HG03139 (cell line): ENCODE results near the gene ZMIZ1.

ENCODE experiments used
- ATAC-seq: cut with Tn5 transposase; IDR thresholded peaks from one replicate; pipeline ENCODE4 v1.9.1; 2021; ENCODE audit not compliant: unreplicated experiment

ZMIZ1 gene

GRCh38 chr10:79050896-79051555 is 17.7 kb upstream of the ZMIZ1 start:
- no peak for ATAC-seq

GRCh38 chr10:79051766-79052165 is 17.0 kb upstream of the ZMIZ1 start:
- no peak for ATAC-seq

GRCh38 chr10:79052291-79053080 is 16.3 kb upstream of the ZMIZ1 start:
- no peak for ATAC-seq

- ATAC-seq = no peak
Measured at GRCh38 chr10:79053081-79053434, 15.7 kb upstream of the ZMIZ1 start.

- ATAC-seq = no peak
Measured at GRCh38 chr10:79053481-79054202, 15.1 kb upstream of the ZMIZ1 start.

DNA sequence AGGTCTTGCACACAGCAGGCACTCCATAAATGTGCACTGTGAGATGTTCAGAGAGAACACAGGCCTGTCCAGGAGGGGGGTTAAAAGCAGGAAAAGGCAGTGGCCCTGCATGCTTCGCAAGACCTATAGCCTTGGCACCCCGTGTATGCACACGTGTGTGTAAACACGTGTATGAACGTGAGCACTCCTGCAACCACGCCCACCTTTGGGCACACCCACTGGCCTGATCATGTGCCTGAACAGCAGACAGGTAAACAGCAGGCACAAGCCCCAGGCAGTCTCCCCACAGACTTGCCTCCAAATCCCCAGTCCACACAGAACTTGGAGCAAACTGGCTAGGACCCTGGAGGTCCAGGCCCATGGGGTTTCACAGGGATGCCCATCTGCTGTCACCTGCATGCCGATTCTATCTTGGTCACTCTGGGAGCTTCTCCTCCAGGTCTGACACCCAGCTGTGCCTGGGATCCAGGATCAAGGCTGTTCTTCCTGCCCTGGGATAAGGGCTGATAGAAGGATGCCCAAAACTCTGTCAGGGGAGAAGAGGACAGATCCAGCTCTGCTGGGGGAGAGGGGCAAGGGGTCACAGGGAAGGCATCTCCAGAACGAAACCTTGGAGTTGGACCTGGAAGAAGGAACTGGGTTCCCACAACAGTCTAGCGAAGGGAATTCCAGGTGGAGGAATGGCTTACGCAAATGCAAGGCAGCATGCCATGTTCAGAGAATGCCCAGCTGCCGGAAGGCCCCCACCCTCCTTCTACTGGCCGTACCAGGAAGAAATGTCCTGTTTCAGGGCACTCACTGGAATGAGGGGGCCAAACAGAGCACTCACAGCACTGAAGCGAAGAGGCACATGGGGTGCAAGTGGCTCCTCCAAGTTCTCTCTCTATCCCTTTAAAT is 14.3 kb upstream of the ZMIZ1 start:
- ATAC-seq = no peak

- ATAC-seq = no peak
Measured at GRCh38 chr10:79055100-79055782, 13.5 kb upstream of the ZMIZ1 start.

- ATAC-seq = no peak
Measured at GRCh38 chr10:79055892-79056291, 12.9 kb upstream of the ZMIZ1 start.

GRCh38 chr10:79056361-79056735 is 12.4 kb upstream of the ZMIZ1 start:
- no peak for ATAC-seq

DNA sequence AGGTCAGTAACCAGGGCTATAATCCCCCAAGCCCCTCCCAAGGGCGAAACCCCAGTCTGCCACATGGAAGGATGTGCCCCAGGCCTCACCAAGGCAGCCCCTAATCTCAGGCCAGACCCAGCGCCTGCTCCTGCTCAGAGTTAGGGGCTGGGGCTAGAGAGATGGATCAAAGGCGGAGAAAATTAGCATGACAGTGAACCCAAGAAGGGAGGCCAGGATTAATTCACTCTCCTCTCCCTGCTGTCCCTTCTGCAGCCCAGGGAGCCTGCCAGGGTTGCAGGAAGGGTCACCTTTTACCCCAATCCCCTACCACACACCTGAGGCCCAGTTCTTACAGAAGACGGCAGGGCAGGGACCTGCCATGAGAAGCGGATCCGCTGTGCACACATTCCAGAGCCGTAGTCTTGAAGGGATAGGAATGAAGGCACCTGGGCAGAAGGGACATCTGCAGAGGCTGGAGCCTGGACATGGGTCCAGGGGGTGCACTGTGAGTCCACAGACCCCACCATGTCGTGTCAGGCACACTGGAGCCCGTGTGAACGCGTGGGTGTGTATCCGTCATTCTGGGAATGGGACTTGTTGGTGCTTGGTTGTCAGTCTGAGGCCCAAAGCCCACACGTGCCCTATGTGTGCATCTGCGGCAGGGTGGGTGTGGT is 11.9 kb upstream of the ZMIZ1 start:
- ATAC-seq = no peak

- ATAC-seq = no peak
Measured at GRCh38 chr10:79057481-79058275, 11.1 kb upstream of the ZMIZ1 start.

DNA sequence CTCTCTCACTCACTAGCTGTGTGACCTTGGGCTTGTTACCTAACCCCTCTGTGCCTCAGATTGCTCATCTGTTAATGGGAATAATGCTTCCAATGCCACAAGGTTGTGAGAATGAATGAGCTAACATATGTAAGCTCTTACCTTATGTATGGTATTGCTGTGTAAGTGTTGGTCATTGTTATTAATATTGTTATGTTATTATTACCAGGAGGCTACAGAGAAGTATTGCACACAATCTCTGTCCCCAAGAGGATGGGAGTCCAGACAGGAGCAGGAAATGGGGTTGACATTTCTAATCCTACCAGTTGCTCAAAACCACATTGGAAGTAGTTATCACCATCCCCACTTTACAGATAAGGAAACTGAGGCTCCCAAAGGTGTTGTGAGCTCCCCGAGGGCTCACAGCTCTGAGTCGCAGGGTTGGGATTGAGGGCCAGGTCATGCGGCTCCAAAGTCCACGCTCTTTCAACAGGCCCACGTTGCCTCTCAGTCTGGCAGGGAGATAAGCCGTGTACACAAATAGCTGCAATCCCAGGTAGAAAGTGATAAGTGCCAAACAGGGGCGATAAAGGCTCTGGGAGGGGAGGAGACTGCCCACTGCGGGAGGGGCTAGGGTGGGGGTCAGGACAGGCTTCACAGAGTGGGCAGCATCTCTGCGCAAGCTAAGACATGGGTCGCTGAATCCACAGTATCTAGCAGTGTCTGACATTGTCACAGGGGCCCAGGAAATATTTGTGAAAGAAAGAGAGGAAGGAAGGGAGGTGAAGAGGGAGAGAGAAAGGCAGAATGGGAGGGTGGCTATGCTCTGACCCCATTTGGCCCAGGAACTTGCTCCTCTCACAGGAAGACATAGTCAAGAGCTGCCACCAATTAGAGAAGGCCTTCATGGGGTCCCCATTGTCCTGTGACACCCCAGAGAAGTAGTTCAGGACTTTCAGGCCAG is 9.6 kb upstream of the ZMIZ1 start:
- no peak for ATAC-seq

- no peak for ATAC-seq
Measured at GRCh38 chr10:79059859-79060379, 8.8 kb upstream of the ZMIZ1 start.

DNA sequence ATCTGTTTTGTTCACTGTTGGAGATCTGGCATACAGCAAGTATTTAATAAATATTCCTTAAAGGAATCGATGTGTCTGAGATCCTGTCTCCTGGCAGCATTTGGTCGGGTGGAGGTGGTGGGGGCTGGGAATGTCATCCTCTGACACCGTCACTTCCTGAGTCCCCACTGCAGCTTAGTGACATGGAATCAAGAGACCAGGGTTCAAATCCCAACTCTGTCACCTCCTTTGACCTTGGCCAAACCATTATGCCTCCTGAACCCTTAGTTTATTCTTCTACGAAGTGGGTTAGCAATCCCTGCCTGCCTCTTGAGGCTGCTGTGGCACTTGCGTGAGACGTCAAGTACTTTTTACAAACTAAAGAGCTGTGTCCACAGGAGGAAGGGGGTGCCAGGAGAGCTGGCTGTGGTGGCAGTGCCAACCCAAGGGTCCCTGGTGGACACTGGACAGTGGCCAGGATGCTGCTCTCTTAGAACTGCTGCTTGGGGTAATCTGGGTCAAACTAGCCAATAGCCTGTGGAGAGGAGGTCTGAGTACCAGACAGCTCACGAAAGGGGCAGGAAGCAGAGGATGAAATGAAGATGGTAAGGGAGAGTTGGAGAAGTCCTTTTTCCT is 8.0 kb upstream of the ZMIZ1 start:
- ATAC-seq = no peak

DNA sequence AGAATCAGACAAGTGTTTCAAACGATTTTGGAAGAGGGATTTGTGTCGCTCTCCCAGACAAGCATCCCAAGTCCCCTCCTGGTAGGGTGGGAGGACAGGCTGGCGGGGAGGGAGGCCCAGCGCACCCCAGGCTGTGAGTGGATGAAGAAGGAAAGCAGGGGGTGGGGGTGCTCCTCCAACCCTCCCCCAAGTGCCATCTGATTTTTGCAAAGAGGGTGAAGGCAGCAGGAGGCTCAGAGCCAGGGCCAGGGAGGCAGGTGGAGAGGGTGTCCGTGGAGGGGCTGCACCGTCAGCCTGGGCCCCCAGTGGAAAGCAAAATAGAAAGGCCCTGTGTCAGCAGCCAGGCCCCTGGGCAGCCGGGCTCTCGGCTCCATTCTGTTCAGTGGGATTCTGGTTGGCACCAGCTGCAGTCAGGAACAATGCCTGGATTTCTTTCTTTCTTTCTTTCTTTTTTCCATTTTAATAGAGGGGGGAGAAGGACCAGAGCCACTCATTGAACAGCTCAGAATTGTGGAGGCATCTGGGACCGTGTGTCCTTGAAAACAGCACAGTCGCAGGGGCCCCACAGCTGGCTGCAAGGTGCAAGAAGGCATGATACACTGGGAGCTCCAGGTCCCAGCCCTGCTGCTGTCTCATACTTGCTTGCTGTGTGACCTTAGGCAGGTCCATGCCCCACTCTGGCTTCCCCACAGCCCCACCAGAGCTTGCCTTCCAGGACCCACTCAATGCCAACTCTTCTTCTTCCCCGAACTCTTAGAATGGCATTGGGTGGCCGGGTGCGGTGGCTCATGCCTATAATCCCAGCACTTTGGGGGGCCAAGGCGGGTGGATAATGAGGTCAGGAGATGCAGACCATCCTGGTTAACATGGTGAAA is 7.1 kb upstream of the ZMIZ1 start:
- ATAC-seq = no peak

DNA sequence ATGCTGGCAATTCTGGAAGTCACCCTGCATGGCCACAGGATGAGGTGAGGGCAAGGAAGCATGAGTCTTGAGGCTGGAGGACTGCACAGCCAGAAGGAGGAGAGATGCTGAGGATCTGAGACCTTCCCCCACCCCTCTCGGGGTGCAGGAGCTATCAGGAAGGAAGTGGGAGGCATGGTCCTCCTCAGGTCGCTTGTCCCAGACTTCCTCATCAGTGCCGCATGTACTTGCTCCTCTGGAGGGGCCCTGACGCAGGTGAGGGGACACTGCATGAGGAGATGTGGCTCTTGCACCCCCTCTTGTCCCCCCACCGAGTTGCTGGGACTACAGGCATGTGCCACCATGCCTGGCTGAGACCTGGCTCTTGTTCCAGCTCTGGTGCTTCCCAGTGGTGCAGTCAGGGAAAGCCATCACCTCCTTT is 5.7 kb upstream of the ZMIZ1 start:
- no peak for ATAC-seq
